Activated T-cell treated with anti-CD3 and anti-CD28 coated beads for 24 hours (primary cell): ENCODE measurements around the gene CNFN.
A peak's percentile ranks its signal among the peaks of the same experiment; 100 is the strongest.

Experiments used
- DNase-seq: peaks from one replicate; pipeline ENCODE4 v3.0.0-alpha.2; 2020; ENCODE audit warnings: low read depth

The CNFN gene

DNA sequence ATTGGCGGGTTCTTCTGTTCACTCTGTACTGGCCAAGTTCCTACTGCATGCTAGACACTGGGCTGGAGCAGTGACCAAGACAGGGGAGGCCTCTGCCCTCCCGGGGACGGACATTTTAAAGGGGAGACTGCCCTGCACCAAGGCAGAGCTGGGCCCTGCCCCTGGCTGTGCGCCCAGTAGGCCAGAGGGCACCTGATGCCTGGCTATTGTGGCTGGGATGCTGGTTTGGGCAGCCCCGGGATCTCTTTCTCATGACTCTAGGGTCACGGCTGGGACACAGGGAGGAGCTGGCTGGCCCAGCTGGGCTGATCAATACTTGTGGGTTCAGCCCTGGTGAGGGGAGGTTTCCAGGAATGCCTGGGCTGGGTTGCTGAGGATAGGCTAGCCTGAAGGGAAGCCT, 19.4 kb upstream of the CNFN start:
- no peak for DNase-seq

DNA sequence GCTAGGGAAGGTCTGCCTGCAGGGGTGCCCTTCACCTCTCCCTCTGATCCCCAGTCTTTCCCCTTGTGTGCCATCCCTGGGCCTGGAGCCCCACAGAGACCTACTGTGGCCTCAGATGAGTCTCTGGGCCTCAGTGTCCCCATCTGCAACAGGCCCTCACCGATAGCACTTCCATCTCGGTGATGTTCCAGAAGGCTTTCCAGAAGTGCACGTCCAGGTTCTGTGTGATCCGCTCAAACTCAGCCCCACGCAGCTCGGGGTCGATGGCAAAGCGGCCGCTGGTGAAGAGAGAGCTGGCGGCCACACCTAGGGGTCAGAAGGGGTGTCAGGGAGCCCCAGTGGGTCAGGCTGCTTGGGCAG, 17.7 kb upstream of the CNFN start:
- DNase-seq = no peak

DNA sequence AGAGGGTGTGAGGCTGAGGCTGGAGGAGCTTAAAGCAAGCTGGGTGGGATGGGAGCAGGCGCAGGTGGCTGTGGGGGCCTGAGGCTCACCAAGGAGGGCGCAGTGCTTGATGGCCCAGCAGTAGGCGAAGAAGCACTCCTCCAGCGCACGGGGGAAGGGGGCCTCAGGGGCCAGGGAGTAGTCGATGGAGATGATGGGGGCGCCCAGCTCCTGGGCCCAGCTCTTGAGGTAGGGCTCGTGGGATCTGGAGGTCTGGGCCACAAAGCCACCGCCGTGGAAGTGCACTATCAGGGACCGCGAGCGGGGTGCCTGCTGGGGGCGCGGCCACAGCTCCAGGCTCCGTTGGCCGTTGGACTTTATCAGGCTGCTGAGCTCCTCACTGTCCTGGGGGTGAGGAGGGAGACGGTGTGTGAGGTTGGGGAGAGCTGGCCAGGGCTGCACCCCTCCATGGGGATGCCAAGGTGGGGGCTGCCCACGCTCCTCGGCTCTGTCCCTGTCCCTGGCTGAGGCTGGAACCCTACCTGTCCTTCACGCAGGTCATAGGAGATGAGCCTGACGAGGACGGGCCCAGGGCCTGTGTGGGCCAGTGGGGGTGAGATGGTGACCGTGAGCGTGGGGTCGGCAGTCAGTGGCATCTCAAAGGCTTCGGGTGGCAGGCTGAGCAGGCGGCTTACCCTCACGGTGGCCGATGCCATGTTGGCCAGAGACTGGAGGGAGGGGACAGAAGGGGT, 17.2 kb upstream of the CNFN start:
- no peak for DNase-seq

DNA sequence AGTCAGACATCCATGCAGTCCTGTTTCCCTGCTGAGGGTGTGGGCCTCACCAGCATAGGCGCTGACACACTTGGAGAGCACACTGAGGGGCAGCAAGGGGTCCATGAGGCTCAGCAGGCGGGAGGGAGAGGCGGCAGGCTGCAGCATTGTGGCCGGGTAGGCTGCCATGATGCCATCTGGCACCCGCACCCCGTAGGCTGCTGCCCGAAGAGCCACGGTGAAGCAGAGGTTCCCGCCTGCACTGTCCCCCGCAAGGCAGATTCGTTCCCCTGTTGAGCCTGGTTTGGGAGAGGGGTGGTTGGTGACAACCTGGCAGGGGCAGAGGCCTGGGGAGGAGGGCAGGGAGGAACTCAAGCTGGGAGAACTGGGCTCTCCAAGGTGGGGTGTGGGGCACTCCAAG, 16.0 kb upstream of the CNFN start:
- no peak for DNase-seq

DNA sequence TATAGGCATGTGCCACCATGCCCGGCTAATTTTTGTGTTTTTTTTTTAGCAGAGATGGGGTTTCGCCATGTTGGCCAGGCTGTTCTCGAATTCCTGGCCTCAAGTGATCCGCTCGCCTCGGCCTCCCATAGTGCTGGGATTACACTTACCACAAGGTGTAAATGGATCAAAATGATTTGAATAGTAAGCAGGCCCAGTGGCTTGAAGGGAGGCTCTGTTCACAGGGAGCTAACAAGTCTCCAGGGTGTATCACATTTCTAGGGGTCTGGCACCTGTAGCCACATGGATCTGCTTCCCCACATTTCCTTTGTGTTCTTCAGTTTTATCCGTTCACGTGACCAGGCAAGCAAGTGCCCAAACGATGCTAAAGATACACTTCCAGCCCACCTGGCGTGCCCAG, 13.5 kb upstream of the CNFN start:
- no peak for DNase-seq

DNA sequence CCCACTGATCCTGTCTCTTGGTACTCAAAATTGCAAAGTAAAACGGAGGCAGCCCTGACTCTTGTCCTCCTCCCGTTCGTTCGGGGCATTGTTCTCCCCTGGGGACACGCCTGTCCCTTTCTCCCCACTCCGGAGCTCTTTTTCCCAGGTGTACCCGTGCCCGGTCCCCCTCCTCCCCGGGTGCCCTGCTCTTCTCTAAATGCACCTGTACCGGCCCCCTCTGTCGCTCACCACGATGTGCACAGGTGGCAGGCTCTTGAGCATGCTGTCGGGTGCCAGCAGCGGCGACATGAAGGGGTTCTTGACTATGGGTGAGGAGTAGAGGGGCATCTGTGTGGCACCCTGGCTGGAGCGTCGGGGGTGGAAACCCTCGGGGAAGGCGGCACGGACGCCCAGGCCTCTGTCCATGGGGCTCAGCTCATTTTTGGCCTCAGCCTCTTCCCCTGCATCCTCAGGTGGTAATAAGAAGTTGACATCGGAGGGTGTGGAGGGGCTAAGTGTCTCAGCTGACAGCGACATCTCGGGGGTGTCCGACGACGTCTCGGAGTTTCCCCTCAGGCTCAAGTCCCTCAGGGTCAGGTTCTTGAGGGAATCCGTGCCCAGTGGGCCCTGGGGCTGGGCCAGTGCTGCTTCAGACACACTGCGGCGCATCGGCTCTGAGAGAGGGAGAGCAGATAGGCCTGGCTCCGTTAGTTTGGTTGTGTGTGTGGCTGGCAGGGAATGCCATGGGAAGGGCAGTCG, 12.4 kb upstream of the CNFN start:
- no peak for DNase-seq

DNA sequence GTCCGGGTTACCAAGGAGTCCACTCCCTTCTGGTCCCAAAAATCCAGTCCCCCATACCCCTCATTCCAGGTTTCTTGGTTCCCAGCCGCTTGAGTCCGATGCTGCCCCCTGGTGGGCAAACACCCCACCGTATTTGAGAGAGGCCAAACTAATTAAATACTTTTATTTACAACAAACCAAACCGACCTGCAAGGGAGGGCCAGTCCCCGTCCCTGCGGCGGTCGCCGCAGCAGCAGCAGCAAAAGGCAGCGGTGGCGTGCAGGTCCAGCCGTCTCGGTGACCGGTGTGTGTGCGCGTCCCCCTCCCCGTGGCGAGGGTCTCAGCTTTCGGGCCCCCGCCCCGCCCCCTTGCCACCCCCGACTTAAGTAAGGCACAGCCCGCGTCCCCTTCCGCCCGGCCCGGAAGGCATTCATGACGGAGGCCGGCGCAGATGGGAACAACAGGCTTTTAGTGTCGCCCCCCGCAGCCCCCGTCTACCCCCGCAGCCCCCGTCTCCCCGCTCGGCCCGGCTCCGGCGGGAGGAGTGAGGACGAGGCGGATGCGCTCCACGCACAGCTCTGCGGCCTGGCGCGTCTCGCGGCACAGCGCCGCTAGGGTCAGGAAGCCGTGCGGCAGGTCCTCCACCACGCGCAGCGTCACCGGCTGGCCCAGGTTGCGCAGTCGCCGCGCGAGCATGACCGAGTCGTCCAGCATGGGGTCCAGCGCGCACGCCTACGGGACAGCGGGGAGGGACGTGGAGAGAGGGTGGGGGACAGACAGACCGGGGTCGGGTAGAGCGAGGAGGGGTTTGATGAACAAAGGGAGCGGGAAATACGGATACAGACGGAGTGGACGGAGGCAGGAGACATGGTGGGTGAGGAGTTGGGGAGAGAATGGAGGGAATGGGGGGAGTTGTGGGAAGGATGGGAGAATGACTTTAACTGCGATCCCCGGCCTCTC, 11.5 kb upstream of the CNFN start:
- peak; percentile 56 for DNase-seq

DNA sequence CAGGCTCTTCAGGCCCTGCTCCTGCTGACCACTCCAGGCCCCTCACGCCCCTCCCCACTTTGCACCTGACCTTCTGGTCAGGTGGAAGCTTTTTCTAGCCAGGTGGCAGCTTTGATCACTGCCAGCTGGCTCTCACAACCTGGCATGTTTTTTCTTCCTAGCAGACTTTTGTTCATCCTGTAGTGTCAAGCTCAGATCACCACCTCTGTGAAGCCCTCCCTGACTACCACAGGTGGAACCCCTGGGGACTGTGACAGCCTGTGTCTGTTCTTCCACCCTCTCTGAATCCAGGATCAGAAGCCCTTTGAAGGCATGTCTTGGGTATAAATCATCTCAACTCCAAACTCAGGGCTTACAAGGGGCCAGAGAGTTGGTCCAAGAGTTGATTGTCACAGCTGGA, 10.3 kb upstream of the CNFN start:
- no peak for DNase-seq

DNA sequence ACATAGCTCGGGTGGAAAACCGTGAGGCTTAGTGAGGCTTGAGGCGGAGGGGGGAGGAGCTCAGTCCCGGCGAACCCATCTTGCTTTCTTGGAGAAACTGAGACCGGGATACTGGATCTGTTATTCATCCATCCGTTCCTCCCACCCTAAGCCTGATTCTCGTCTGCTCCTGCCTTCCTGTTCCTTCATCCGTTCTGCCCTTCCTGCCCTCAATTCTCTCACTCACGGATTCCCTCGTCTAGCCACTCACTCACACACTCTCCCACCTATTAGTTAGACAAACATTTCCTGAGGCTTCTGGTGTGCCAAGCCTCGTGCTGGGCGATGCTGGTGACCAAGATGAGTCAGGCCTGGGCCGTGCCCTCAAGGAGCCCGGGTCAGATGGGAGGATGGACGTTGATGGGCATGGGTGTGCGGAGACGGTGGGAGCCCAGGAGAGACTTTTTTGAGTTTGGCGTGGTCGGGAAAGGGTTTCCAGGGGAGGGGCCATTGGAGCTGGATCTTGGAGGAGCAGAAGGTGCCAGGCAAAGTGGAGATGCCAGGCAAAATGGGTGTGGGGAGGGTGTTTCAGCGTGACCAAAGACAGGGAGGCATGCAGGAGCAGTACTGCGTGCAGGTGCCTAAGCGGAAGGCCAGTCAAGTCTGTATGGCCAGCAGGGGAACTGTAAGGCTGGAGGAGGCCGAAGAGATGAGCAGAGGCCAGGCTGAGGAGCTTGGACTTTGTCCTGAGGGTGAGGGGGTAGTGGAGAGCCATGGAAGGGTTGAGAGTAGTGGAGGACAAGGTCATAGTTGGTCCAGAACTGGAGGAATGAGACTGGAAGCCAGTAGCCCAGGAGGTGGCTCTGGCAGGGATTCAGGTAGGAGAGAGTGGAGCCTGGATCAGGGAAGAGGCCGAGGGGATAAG, 7.4 kb upstream of the CNFN start:
- no peak for DNase-seq

DNA sequence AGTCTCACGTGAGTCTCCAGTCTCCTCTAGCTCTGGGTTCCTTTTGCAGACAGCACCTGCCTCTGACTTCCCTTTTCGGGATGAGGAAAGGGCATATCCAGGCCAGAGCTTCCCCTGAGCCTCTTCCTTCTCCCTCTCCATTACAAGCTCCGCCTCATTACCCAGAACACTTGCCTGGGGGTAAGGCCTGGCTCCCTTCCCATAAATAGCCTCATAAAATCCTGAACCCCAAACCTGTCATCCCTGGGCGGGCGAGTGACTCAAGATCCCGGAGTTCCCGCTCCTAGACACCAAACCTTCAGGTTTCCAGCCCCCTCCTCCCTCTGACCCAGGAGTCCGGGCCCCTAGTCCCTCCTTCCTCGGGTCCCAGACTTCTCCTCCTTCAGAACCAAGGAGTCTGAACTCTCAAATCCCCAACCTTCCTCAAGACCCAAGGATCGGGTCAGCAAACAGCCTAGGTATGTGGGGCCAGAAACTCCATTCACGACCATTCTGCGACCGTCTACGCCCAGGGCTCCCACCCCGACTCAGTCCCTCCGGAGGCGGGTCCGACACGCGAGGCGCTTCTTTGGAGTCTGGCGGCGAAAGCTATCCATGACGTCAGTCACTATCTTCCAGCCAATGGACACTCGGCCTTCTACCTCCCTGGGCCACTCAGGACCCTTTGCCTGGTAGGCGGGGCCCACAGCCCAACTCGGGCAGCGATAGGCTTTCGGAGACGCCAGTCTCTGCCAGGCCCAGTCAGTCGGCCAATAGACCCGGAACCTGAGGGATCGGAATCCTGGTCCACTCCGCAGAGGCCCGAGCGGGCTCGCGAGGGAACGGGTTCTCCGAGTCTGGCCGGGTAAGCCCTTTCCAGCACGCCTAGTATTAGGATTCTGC, 6.5 kb upstream of the CNFN start:
- peak; percentile 97 for DNase-seq

DNA sequence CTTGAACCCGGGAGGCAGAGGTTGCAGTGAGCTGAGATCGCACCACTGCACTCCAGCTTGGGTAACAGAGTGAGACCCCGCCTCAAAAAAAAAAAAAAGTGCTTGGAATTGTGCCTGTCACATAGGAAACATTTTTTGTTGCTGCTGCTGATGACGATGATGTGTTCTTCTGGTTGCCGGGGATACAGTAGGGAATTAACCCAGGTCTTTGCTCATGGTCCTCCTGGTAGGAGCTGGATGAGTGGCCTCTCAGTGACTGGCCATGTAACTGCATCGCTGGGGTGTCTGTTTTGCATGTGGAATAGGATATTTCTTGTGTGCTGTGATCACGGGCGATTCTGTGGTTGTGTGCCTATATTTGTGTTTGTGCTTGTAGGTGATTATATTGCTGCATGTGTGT, 4.7 kb upstream of the CNFN start:
- no peak for DNase-seq

DNA sequence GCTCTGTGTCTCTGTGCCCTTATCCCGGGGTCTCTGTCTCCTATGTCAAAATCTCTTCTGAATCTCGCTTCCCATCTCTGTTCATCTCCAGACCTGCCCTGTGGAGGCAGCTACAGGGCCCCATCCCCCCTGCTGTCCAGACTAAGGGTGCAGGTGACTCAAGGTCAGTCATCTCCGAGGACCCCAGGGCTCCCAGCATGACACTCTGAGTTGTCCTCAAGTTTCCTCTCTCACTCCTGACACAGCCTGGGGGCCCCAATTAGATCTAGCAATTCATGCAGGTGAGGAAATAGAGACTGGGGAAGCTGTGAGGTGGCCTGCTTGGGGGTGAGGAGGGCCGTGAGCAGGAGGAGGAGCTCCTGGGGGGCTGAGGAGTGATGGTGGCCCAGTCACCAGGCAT, 2.1 kb upstream of the CNFN start:
- DNase-seq = no peak

DNA sequence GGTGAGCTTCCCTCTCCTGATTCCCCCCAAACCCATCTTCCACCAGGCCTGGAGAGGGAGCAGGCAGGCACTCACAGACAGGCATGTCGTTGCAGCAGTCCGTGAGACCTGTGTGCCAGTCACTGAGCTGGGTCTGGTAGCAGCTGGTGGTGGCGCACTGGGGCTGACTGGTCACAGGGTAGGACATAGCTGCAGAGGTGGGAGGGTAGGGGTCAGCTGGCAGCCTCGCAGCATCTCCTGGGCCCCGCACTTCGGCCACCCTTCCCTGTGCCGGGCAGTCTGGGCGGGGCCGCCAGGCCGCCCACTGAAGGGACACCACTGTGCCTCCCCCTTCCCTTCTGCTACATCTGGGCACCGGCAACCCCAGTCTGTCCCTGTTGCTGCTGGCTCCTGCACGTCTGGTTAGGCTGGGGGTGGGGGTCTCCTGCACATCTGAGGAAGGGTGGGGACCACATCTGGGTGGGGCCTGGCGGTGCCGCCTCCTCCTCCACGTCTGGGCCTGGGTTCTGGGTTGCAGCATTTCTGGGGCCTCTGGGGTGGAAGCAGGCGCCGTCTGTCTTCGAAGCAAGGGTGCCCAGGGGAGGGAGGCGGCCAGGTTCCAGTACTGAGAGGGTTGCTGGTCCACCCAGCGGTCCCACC, 1.1 kb downstream of the CNFN start:
- no peak for DNase-seq

DNA sequence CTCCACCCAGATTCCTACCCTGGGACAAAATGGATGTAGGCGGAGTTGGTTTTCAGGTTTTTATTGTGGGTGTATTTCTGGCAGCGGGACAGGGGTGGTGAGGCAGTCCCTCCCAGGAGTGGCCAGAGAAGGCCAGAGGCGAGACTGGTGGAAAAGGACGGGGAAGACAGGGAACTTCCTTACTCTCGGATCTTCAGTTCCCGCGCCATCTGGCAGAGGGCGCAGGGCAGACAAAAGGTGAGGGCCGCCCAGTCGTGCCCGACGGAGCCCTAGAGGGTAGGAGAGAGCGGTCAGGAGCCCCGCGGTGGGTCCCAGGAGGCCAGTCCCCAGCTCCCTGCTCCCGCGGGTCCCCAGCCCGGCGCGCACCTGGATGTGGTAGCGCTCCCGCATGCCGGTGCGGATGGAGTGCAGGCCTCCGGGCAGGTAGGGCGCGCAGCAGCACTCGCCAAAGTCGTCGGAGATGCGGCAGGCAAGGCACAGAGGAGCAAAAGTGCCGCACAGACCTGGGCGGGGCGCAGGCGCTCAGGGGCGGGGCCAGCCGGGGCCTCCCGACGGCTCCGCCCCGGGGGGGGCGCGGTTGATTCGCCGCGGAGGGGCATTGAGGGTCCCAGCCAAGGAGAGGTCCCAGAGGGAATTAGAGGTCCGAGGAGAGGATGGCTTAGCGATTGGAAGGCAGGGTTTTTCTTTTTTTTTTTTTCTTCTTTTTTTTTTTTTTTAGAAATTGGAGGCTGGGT, 3.0 kb downstream of the CNFN start:
- peak; percentile 49 for DNase-seq

DNA sequence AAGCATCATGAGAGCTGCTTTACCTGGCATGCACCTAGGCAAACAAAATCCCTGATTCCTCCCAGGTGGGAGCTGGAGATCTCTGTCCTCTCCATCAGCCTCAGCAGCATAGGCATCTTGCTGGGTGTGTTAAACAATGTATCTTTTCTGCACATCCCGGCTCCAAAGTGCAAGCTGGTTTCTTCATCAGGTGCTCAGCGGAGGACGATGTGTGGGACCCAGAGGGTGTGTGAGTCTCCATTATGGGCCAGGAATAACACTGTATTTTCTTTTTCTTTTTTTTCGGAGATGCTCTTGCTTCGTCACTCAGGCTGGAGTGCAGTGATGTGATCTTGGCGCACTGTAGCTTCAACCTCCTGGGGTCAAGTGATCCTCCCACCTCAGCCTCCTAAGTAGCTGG, 9.9 kb downstream of the CNFN start:
- DNase-seq = no peak

DNA sequence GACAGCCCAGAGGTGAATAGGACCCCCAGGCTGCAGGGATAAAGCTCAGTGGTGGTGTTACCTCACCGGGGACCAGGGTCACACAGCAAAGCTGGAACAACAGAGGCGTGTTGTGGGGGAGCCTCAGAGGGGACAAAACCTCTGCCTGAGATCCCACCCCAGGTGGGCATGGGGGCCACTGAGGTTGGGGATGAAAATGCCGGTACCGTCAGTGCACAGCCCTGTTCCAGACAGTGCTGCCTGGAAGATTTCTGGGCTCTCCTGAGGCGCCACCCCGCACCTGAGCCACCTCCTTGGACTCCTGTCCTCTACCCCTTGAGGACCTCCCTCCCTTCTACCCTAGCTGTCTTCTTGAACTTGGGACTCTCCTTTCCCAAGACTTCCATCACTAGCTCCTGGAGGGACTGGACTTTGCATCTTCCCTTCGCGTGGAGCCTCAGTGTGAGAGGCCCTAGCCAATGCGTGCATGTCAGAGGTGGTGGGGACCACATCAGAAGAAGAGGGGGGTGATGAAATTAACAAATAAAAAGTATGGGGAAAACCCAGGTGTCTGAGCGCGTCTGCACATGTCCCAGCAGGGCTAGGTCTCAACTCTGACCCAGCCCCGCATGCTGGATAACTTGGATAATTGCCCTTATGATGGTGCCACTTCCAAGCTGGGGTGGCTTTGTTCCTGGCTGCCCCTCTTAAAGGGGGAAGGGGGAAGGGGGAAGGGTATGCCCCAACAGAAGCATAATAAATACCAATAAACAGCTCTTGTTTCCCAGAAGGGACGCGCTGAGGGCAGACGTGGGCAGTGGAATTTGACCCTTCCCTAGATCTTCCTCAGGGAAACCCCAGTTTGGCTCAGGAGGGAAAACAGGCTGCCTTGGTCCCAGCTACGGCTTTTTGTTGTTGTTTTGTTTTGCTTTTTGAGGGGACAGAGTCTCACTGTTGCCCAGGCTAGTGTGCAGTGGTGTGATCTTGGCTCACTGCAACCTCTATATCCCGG, 11.6 kb downstream of the CNFN start:
- DNase-seq = no peak

DNA sequence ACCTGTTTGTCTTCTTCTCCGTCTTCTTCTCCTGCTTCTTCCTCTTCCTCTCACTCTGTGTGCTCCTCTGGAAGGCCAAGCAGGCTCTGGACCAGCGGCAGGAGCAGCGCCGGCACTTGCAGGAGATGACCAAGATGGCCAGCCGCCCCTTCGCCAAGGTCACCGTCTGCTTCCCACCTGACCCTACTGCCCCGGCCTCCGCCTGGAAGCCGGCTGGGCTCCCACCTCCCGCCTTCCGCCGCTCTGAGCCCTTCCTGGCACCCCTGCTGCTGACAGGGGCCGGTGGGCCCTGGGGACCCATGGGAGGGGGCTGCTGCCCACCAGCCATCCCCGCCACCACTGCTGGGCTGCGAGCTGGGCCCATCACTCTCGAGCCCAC, 13.9 kb downstream of the CNFN start:
- no peak for DNase-seq

DNA sequence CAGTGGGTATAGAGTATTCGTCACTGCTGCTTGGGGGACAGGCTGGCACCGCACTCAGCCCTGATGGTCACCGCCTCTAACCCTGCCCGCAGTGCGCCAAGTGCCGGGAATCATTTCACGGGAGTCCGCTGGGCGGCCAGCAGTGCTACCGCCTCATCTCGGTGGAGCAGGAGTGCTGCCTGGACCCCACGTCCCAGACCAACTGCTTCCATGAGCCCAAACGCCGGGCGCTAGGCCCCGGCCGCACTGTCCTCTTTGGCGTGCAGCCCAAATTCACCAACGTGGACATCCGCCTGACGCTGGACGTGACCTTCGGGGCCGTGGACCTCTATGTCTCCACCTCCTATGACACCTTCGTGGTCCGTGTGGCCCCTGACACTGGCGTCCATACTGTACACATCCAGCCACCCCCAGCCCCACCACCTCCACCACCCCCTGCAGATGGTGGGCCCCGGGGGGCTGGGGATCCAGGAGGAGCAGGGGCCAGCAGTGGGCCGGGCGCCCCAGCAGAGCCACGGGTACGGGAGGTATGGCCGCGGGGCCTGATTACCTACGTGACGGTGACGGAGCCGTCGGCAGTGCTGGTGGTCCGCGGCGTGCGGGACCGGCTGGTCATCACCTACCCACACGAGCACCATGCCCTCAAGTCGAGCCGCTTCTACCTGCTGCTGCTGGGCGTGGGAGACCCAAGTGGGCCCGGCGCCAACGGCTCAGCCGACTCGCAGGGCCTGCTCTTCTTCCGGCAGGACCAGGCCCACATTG, 14.5 kb downstream of the CNFN start:
- DNase-seq = no peak
